Measurements from ENCODE around the gene ALKBH3. TPM values are rescaled to one million over a fixed set of nuclear protein-coding genes. Genes with fewer than 3 reads are reported as not detected.

Gene ALKBH3
- total and polyA plus RNA-seq, 10 of the 15 experiments (the other 5 are each of a cell fraction or from before 2014, with no cell fraction given) = 22.1 to 50.8 (median 38.5) TPM

DNA sequence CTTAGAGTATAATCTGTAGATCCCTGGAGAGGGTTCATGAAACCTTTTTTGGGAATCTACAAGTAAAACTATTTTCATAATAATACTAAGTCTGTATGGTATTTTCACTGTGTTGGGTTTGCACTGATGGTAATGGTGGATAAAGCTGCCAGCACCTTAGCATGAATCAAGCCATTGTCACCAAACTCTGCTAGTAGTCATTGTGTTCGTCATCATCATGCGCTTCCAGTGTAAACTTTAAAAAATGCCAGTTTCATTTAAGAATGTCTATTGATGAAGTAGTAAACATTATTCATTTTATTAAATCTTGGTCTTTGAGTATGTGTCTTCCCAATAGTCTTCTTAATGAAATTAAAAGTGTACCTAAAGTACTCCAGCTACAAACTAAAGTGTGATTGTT lies 15.0 kb downstream of the ALKBH3 start:
- no TSS peak for BruUV-seq (replicated peaks)
- in situ Hi-C loops (cut with MboI) = no loop called here
- TF ChIP-seq, protein P1, sequence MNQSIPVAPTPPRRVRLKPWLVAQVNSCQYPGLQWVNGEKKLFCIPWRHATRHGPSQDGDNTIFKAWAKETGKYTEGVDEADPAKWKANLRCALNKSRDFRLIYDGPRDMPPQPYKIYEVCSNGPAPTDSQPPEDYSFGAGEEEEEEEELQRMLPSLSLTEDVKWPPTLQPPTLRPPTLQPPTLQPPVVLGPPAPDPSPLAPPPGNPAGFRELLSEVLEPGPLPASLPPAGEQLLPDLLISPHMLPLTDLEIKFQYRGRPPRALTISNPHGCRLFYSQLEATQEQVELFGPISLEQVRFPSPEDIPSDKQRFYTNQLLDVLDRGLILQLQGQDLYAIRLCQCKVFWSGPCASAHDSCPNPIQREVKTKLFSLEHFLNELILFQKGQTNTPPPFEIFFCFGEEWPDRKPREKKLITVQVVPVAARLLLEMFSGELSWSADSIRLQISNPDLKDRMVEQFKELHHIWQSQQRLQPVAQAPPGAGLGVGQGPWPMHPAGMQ (IDR thresholded peaks at IDR 0.05; ENCODE audit: borderline replicate concordance) = no peak
- TF ChIP-seq, protein P2, sequence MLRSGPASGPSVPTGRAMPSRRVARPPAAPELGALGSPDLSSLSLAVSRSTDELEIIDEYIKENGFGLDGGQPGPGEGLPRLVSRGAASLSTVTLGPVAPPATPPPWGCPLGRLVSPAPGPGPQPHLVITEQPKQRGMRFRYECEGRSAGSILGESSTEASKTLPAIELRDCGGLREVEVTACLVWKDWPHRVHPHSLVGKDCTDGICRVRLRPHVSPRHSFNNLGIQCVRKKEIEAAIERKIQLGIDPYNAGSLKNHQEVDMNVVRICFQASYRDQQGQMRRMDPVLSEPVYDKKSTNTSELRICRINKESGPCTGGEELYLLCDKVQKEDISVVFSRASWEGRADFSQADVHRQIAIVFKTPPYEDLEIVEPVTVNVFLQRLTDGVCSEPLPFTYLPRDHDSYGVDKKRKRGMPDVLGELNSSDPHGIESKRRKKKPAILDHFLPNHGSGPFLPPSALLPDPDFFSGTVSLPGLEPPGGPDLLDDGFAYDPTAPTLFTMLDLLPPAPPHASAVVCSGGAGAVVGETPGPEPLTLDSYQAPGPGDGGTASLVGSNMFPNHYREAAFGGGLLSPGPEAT (IDR thresholded peaks at IDR 0.05; ENCODE audit: low read depth) = no peak
- no peak for TF ChIP-seq SIN3A (IDR thresholded peaks at IDR 0.05; ENCODE audit: low read depth, low read length)
- TF ChIP-seq CBX3 (IDR thresholded peaks at IDR 0.05; ENCODE audit: borderline replicate concordance, low read depth) = no peak
- TF ChIP-seq, protein P3, sequence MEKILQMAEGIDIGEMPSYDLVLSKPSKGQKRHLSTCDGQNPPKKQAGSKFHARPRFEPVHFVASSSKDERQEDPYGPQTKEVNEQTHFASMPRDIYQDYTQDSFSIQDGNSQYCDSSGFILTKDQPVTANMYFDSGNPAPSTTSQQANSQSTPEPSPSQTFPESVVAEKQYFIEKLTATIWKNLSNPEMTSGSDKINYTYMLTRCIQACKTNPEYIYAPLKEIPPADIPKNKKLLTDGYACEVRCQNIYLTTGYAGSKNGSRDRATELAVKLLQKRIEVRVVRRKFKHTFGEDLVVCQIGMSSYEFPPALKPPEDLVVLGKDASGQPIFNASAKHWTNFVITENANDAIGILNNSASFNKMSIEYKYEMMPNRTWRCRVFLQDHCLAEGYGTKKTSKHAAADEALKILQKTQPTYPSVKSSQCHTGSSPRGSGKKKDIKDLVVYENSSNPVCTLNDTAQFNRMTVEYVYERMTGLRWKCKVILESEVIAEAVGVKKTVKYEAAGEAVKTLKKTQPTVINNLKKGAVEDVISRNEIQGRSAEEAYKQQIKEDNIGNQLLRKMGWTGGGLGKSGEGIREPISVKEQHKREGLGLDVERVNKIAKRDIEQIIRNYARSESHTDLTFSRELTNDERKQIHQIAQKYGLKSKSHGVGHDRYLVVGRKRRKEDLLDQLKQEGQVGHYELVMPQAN (conservative IDR thresholded peaks at IDR 0.05) = no peak
- no peak for TF ChIP-seq NRF1 (conservative IDR thresholded peaks at IDR 0.05; ENCODE audit: low read depth, low read length)
- TF ChIP-seq NR2C2 (IDR thresholded peaks at IDR 0.05; ENCODE audit: borderline replicate concordance, control insufficient read depth, insufficient read length, low read depth) = no peak
- TF ChIP-seq, protein P4, sequence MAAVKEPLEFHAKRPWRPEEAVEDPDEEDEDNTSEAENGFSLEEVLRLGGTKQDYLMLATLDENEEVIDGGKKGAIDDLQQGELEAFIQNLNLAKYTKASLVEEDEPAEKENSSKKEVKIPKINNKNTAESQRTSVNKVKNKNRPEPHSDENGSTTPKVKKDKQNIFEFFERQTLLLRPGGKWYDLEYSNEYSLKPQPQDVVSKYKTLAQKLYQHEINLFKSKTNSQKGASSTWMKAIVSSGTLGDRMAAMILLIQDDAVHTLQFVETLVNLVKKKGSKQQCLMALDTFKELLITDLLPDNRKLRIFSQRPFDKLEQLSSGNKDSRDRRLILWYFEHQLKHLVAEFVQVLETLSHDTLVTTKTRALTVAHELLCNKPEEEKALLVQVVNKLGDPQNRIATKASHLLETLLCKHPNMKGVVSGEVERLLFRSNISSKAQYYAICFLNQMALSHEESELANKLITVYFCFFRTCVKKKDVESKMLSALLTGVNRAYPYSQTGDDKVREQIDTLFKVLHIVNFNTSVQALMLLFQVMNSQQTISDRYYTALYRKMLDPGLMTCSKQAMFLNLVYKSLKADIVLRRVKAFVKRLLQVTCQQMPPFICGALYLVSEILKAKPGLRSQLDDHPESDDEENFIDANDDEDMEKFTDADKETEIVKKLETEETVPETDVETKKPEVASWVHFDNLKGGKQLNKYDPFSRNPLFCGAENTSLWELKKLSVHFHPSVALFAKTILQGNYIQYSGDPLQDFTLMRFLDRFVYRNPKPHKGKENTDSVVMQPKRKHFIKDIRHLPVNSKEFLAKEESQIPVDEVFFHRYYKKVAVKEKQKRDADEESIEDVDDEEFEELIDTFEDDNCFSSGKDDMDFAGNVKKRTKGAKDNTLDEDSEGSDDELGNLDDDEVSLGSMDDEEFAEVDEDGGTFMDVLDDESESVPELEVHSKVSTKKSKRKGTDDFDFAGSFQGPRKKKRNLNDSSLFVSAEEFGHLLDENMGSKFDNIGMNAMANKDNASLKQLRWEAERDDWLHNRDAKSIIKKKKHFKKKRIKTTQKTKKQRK (IDR thresholded peaks at IDR 0.05; ENCODE audit: low read depth, low read length) = no peak
- TF ChIP-seq TARDBP (IDR thresholded peaks at IDR 0.05; ENCODE audit: borderline replicate concordance) = no peak
- TF ChIP-seq, protein P5, sequence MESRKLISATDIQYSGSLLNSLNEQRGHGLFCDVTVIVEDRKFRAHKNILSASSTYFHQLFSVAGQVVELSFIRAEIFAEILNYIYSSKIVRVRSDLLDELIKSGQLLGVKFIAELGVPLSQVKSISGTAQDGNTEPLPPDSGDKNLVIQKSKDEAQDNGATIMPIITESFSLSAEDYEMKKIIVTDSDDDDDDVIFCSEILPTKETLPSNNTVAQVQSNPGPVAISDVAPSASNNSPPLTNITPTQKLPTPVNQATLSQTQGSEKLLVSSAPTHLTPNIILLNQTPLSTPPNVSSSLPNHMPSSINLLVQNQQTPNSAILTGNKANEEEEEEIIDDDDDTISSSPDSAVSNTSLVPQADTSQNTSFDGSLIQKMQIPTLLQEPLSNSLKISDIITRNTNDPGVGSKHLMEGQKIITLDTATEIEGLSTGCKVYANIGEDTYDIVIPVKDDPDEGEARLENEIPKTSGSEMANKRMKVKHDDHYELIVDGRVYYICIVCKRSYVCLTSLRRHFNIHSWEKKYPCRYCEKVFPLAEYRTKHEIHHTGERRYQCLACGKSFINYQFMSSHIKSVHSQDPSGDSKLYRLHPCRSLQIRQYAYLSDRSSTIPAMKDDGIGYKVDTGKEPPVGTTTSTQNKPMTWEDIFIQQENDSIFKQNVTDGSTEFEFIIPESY (IDR thresholded peaks at IDR 0.05) = no peak
- no peak for TF ChIP-seq SMAD1 (IDR thresholded peaks at IDR 0.05; ENCODE audit: low read depth, partially characterized antibody)
- TF ChIP-seq HCFC1 (IDR thresholded peaks at IDR 0.05; ENCODE audit: low read length) = no peak
- TF ChIP-seq SRF (IDR thresholded peaks at IDR 0.05; ENCODE audit: low read depth in 2 of 2, low read length in 2 of 2) = no peak
- TF ChIP-seq IKZF1 (conservative IDR thresholded peaks at IDR 0.05) = no peak

More for the DNA sequence above, 15.0 kb downstream of the ALKBH3 start:
- Histone ChIP-seq H3K9me3 (replicated peaks; ENCODE audit: control insufficient read depth, insufficient read depth, low read length) (no peaks in the 10 kb centered on the region), H2AFZ (ENCODE audit: control insufficient read depth, low read depth, low read length) (no peak overlapping the region), H3K4me3 (no peak overlapping the region), H3K27me3 (replicated peaks in 1 of 2; ENCODE audit: control insufficient read depth in 2 of 2, insufficient read depth in 2 of 2, low read length in 1 of 2) (no peaks in the 10 kb centered on the region), H4K20me1 (ENCODE audit: control insufficient read depth, insufficient read depth) (no peaks in the 10 kb centered on the region), H3K9ac (ENCODE audit: control insufficient read depth, insufficient read depth, low read length) (no peak overlapping the region), H3K27ac (ENCODE audit: control insufficient read depth, insufficient read depth) (no peak overlapping the region), H3K4me2 (ENCODE audit: control insufficient read depth, insufficient read depth) (no peak overlapping the region), H3K79me2 (ENCODE audit: control insufficient read depth, insufficient read depth, low read length) (no peaks in the 10 kb centered on the region), H3K36me3 (ENCODE audit: control insufficient read depth in 2 of 2, insufficient read depth in 2 of 2, low read length in 1 of 2) (peaks cover 7 to 27% of the 10 kb centered on the region in 2 experiments), H3K4me1 (ENCODE audit: control insufficient read depth, insufficient read depth, low read length) (no peaks in the 10 kb centered on the region)
- ChIA-PET RAD21 (ENCODE audit: unreplicated experiment) (no interaction called here), POLR2A (no interaction called here), SMC1A (ENCODE audit: uncharacterized antibody, unreplicated experiment) (interaction anchor here (1.0 kb wide), 1 partner anchor 10 kb away, joined by 5 read pairs; no protein-coding TSS in a partner anchor), CTCF (no interaction called here)
- intact Hi-C loops (cut with micrococcal nuclease; ENCODE audit: unreplicated experiment) = loop anchor here (5.0 kb wide), 1 partner anchor 48 kb away; no protein-coding TSS in a partner anchor
- DNase-seq (ENCODE audit: low read depth, low spot score) (no peak), ATAC-seq (no peak), FAIRE-seq (no peak)
- 100% methylated on average over 2 of the region's 2 CpGs for WGBS (ENCODE audit: insufficient coverage, insufficient replicate concordance, low lambda C conversion rate, missing lambda C conversion rate)

Data from GM12878 (cell line).